GM18858 (cell line): Measurements from ENCODE around the gene PRDM16.

Source experiments
- ATAC-seq: cut with Tn5 transposase; IDR thresholded peaks from one replicate; pipeline ENCODE4 v1.9.1; 2021; ENCODE audit not compliant: unreplicated experiment

The PRDM16 gene

GRCh38 chr1:3053366-3053980, 15.5 kb upstream of the PRDM16 start:
- no peak for ATAC-seq

- ATAC-seq, result no peak
Measured at GRCh38 chr1:3053986-3054385, 15.0 kb upstream of the PRDM16 start.

DNA sequence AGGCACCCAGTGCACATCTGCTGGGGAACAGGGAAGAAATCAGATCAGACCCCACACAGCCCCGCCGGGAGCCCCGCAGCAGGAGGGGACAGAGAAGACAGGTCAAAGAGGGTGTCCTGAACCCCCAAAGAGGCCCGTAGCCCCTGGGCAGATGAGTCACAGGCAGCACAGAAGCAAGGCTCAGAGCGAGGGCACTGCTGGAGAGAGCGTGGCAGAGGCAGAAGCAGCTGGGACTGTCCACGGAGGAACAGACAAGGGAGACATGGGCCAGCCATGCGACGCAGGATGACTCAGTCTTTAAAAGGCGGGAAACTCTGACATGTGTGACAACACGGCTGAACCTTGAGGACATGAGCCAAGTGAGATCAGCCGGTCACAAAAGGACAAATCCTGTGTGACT, 14.5 kb upstream of the PRDM16 start:
- ATAC-seq, result no peak

- no peak for ATAC-seq
Measured at GRCh38 chr1:3055051-3055450, 14.0 kb upstream of the PRDM16 start.

- no peak for ATAC-seq
Measured at GRCh38 chr1:3056641-3057040, 12.4 kb upstream of the PRDM16 start.

DNA sequence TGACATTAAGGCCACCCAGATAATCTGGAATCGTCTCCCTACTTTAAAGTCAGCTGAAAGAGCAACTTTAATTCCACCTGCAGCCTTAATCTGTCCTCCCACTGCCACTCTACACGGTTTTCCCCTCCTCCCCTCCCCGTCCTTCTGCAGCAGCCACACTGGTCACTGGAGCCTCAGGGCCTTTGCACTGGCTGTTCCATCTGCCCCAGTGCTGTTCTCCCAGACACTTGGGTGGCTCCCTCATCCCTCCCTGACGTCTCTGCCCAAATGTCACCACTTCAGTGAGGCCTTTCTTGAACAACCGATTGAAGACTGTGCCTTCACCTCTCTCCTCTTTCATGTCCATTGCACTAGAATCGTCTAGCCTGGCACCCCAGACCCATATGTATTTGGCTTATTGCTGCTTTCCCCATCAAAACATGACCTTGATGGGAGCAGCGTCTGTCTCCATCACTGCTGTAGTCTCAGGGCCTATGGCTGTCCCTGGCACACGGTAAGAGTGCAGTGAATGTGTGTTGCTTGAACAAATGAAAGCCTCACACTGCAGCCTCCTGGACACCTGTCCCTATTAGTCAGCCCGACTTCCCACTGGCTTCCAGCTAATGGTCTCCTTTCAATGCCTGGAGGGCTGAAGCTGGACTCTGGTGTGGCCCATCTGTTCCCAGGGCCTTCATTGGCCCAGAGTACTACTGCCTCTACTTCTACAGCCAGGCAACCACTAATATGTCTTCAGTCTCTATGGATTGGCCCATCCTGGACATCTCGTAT, 10.6 kb upstream of the PRDM16 start:
- no peak for ATAC-seq

- no peak for ATAC-seq
Measured at GRCh38 chr1:3060127-3060526, 8.9 kb upstream of the PRDM16 start.

- no peak for ATAC-seq
Measured at GRCh38 chr1:3060601-3061551, 8.1 kb upstream of the PRDM16 start.

GRCh38 chr1:3061566-3061965, 7.4 kb upstream of the PRDM16 start:
- ATAC-seq, result no peak

GRCh38 chr1:3061981-3062615, 6.9 kb upstream of the PRDM16 start:
- ATAC-seq, result no peak

DNA sequence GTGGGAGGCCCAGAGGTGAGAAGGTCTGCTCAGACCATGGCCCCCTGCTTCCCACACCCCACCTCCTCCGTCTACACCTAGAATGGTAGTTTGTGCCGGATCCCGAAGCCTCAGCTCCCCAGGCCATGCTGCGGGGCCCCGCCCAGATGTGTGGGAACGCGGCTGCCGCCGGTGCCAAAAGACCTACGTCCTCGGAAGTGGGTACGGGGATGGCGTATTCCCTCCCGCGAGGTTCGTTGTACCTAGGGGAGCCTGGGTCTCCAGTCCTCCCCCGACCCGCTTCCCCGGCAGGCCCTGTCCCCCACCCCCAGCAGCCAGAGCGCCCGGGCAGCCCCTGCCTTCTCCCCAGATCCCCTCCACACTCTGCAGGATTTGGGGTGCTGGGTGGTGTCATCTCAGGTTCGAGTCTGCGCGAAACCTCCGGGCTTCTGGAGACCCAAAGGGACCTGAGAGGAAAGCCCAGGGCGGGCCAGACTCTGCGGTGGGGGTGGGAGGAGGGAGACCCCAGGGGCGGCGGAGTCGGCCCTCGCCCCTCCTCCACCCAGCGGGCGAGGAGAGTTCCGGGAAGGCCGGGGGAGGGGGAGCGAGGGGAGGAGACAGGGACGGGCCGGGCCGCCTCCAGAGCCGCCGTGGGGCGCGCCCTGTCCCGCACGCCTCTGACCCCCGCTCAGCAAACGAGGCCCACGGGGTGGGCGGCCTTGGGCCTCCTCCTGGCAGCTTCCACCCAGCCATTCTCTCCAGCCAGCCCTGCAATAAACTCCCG, 6.2 kb upstream of the PRDM16 start:
- no peak for ATAC-seq

- ATAC-seq, result no peak
Measured at GRCh38 chr1:3063379-3064295, 5.4 kb upstream of the PRDM16 start.

- no peak for ATAC-seq
Measured at GRCh38 chr1:3064296-3064850, 4.6 kb upstream of the PRDM16 start.

DNA sequence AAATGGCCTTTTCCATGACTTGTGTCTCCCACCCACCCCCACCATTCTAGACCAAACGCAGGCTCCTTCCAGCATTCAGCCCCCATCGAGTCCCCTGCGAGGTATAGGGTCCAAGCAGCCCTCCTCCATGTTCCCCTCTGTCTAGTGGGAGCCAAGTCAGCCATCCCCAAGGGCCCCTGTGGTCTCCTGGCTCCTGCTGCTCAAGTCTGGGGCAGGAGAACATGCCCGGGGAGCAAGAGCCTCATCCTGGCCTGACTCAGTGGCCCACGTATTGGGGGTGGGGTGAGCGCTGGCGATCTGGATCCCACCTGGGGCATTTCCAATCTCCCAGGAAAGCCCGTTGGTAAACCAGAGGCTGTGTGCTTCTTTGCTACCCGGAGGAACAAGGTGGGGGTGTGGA, 4.1 kb upstream of the PRDM16 start:
- no peak for ATAC-seq

GRCh38 chr1:3065396-3065795, 3.6 kb upstream of the PRDM16 start:
- ATAC-seq, result no peak

- ATAC-seq, result no peak
Measured at GRCh38 chr1:3065797-3066196, 3.2 kb upstream of the PRDM16 start.

- no peak for ATAC-seq
Measured at GRCh38 chr1:3066250-3066711, 2.7 kb upstream of the PRDM16 start.

GRCh38 chr1:3066826-3067225, 2.2 kb upstream of the PRDM16 start:
- ATAC-seq, result no peak

- no peak for ATAC-seq
Measured at GRCh38 chr1:3067301-3067670, 1.7 kb upstream of the PRDM16 start.
